K562 (cell line): ENCODE data around the gene HIVEP3. TPM values are rescaled to one million over a fixed set of nuclear protein-coding genes. Genes with fewer than 3 reads are reported as not detected.

Source experiments
- CTBP1 ChIP-seq: fragments of 450-650 bp; IDR thresholded peaks from 2 replicates; pipeline ENCODE4 v1.6.1; 2016; ENCODE audit warnings: borderline replicate concordance
- DMBX1 ChIP-seq: fragments of 250-450 bp; sonication (Bioruptor Pico); IDR thresholded peaks from 2 replicates; pipeline ENCODE4 v1.8.0; 2022; ENCODE audit warnings: inconsistent platforms, mild to moderate bottlenecking, moderate library complexity, borderline replicate concordance
- ERF ChIP-seq: fragments of 450-650 bp; formaldehyde crosslinking; IDR thresholded peaks from 2 replicates; pipeline ENCODE4 v1.4.0; 2020; ENCODE audit warnings: mild to moderate bottlenecking, mixed read lengths
- NR3C1 ChIP-seq: sonication (generic); formaldehyde crosslinking; IDR thresholded peaks from 2 replicates; pipeline ENCODE4 v1.8.1; 2022; ENCODE audit warnings: missing genetic modification reagents
- SMARCE1 ChIP-seq: fragments of 450-650 bp; IDR thresholded peaks from 2 replicates; pipeline ENCODE4 v1.7.1; 2016; ENCODE audit warnings: mild to moderate bottlenecking
- THRAP3 ChIP-seq: fragments of 450-650 bp; IDR thresholded peaks from 2 replicates; pipeline ENCODE4 v1.6.1; 2016; ENCODE audit warnings: mild to moderate bottlenecking, inconsistent platforms, borderline replicate concordance
- TSC22D4 ChIP-seq: fragments of 450-650 bp; IDR thresholded peaks from 2 replicates; pipeline ENCODE4 v1.6.1; 2016; ENCODE audit warnings: missing genetic modification characterization, missing biosample characterization, control low read depth
- ZKSCAN1 ChIP-seq: fragments of 150-350 bp; IDR thresholded peaks from 2 replicates; pipeline ENCODE4 v1.6.1; 2016; ENCODE audit warnings: low read depth, low read length
- polyA plus RNA-seq, 8 experiments: library from polyadenylated mRNA; depleted of rRNA in 4 of 8; stranded (reverse) in 5 of 8; unstranded in 3 of 8; fragments of >200 nt; fragmentation: Nextera tagmentation in 2 of 8; fragmentation: Illumina TruSeq in 1 of 8; extraction: Ambion mirVana in 2 of 8; extraction: Trizol in 1 of 8; gene quantifications; 2 replicates each; pipeline versions ENCODE4 v1.2.1 to v1.2.3, GENCODE V29; 2011 to 2014; ENCODE audit warnings: inconsistent platforms in 1 of 8, missing spikeins in 1 of 8
- total RNA-seq, 7 experiments: library from RNA; depleted of rRNA in 6 of 7; stranded (reverse); fragments of >200 nt in 6 of 7; fragmentation: Illumina TruSeq in 2 of 7; extraction: Trizol in 2 of 7; gene quantifications; 2 replicates each; pipeline versions ENCODE4 v1.2.1 to v1.2.3, GENCODE V29; 2011 to 2021; ENCODE audit warnings: low replicate concordance in 1 of 7
- TF ChIP-seq, protein P1 (sequence below), 2 experiments: fragments of 450-650 bp; IDR thresholded peaks; 2 replicates each; pipeline ENCODE4 v1.6.1; 2016; ENCODE audit warnings: mild to moderate bottlenecking in 2 of 2, borderline replicate concordance in 1 of 2, low read depth in 1 of 2, moderate library complexity in 1 of 2
- TF ChIP-seq, protein P2 (sequence below): fragments of 450-650 bp; IDR thresholded peaks from 2 replicates; pipeline ENCODE4 v1.6.1; 2016; ENCODE audit warnings: borderline replicate concordance
- TF ChIP-seq, protein P3 (sequence below), 2 experiments: fragments of 450-650 bp; IDR thresholded peaks; 2 replicates each; pipeline ENCODE4 v1.6.1; 2016
- TF ChIP-seq, protein P4 (sequence below): sonication (generic); formaldehyde crosslinking; IDR thresholded peaks from 2 replicates; pipeline ENCODE4 v1.8.0; 2022; ENCODE audit warnings: missing genetic modification reagents, mild to moderate bottlenecking, moderate library complexity, borderline replicate concordance

The HIVEP3 gene
- total and polyA plus RNA-seq, 9 of the 15 experiments (the other 6 are each of a cell fraction or from before 2014, with no cell fraction given) = 0.09 to 0.58 (median 0.34) TPM; not detected in 1

DNA sequence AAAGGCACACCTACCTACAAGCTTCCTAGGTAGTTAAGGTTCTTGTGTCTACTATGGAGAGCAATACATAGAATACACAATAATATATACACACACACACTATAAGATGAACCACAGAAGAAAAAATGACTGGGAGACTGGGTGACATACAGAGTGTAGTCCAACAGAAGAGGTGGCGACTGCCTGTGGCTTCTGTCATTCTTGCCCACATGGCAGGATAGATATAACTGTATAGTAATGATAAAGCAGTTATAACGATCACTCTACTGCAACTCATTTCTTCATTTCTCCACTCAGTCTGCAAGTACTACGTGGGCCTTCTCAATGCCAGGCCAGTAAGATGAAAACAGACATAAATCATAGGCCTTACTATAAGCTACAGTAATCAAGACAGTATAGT lies 320.4 kb downstream of the HIVEP3 start (continued):
- TF ChIP-seq, protein P1, sequence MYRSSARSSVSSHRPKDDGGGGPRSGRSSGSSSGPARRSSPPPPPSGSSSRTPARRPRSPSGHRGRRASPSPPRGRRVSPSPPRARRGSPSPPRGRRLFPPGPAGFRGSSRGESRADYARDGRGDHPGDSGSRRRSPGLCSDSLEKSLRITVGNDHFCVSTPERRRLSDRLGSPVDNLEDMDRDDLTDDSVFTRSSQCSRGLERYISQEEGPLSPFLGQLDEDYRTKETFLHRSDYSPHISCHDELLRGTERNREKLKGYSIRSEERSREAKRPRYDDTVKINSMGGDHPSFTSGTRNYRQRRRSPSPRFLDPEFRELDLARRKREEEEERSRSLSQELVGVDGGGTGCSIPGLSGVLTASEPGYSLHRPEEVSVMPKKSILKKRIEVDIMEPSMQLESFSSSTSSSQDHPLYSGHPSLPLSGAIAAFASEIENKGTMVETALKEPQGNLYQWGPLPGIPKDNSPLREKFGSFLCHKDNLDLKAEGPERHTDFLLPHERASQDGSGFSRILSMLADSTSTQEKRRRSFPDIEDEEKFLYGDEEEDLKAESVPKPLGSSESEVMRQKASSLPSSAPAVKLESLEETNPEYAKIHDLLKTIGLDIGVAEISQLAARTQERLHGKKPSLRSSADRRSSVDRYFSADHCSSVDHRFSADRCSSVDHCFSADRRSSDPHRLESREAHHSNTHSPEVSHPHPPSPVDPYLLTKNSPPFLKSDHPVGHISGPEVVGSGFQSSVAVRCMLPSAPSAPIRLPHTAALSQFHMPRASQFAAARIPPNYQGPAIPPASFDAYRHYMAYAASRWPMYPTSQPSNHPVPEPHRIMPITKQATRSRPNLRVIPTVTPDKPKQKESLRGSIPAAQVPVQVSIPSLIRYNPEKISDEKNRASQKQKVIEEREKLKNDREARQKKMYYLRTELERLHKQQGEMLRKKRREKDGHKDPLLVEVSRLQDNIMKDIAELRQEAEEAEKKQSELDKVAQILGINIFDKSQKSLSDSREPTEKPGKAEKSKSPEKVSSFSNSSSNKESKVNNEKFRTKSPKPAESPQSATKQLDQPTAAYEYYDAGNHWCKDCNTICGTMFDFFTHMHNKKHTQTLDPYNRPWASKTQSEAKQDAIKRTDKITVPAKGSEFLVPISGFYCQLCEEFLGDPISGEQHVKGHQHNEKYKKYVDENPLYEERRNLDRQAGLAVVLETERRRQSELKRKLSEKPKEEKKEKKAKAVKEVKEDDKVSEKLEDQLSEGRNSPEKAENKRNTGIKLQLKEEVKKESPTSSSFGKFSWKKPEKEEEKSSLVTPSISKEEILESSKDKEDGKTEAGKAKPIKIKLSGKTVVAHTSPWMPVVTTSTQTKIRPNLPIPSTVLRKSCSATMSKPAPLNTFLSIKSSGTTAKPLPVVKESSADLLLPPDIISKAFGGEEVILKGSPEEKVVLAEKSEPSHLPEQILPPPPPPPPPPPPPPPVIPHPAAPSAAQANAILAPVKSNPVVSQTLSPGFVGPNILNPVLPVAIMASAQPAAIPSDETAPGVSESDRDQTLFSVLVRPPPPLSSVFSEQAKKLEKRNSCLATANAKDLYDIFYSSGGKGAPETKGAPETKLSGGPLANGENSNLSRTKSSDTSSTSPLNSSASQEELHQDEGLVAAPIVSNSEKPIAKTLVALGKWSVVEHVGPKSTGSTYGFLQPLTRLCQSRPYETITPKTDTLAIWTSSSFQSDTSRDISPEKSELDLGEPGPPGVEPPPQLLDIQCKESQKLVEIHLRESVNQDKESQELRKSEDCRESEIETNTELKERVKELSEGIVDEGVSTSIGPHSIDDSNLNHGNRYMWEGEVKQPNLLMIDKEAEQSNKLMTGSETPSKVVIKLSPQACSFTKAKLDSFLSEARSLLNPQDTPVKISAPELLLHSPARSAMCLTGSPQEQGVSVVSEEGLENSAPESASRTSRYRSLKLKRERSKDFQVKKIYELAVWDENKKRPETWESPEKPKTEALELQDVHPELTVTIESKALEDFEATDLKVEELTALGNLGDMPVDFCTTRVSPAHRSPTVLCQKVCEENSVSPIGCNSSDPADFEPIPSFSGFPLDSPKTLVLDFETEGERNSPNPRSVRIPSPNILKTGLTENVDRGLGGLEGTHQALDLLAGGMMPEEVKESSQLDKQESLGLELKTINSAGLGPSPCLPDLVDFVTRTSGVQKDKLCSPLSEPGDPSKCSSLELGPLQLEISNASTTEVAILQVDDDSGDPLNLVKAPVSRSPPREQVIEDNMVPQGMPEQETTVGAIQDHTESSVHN (IDR thresholded peaks at IDR 0.05; ENCODE audit: borderline replicate concordance in 1 of 2, low read depth in 1 of 2) = no peak
- TF ChIP-seq CTBP1 (no peak), TSC22D4 (tag) (no peak), DMBX1 (CRISPR knock-in tag) (no peak), SMARCE1 (no peak), ZKSCAN1 (no peak), ERF (no peak), NR3C1 (no peak), THRAP3 (no peak)
- TF ChIP-seq, protein P2, sequence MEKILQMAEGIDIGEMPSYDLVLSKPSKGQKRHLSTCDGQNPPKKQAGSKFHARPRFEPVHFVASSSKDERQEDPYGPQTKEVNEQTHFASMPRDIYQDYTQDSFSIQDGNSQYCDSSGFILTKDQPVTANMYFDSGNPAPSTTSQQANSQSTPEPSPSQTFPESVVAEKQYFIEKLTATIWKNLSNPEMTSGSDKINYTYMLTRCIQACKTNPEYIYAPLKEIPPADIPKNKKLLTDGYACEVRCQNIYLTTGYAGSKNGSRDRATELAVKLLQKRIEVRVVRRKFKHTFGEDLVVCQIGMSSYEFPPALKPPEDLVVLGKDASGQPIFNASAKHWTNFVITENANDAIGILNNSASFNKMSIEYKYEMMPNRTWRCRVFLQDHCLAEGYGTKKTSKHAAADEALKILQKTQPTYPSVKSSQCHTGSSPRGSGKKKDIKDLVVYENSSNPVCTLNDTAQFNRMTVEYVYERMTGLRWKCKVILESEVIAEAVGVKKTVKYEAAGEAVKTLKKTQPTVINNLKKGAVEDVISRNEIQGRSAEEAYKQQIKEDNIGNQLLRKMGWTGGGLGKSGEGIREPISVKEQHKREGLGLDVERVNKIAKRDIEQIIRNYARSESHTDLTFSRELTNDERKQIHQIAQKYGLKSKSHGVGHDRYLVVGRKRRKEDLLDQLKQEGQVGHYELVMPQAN = no peak
- TF ChIP-seq, protein P3, sequence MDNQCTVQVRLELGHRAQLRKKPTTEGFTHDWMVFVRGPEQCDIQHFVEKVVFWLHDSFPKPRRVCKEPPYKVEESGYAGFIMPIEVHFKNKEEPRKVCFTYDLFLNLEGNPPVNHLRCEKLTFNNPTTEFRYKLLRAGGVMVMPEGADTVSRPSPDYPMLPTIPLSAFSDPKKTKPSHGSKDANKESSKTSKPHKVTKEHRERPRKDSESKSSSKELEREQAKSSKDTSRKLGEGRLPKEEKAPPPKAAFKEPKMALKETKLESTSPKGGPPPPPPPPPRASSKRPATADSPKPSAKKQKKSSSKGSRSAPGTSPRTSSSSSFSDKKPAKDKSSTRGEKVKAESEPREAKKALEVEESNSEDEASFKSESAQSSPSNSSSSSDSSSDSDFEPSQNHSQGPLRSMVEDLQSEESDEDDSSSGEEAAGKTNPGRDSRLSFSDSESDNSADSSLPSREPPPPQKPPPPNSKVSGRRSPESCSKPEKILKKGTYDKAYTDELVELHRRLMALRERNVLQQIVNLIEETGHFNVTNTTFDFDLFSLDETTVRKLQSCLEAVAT (IDR thresholded peaks at IDR 0.05) = no peak
- TF ChIP-seq, protein P4, sequence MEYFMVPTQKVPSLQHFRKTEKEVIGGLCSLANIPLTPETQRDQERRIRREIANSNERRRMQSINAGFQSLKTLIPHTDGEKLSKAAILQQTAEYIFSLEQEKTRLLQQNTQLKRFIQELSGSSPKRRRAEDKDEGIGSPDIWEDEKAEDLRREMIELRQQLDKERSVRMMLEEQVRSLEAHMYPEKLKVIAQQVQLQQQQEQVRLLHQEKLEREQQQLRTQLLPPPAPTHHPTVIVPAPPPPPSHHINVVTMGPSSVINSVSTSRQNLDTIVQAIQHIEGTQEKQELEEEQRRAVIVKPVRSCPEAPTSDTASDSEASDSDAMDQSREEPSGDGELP (CRISPR knock-in tag) = no peak
